ENCODE measurements around the gene SMAD6.

GRCh38 chr15:66797921-66798320 is 95.9 kb downstream of the SMAD6 start:
- TF ChIP-seq CTCF (conservative IDR thresholded peaks at IDR 0.05) (no peak), ZFX (IDR thresholded peaks at IDR 0.05) (no peak)
